NOMO-1 treated with dmso at 0.1 percent for 144 hours (cell line): Measurements from ENCODE around the gene COL6A3.

Experiments
- DNase-seq: peaks from one replicate; lab custom pipeline; 2025; ENCODE audit not compliant: unreplicated experiment; lab: John Stamatoyannopoulos, UW

COL6A3 gene

DNA sequence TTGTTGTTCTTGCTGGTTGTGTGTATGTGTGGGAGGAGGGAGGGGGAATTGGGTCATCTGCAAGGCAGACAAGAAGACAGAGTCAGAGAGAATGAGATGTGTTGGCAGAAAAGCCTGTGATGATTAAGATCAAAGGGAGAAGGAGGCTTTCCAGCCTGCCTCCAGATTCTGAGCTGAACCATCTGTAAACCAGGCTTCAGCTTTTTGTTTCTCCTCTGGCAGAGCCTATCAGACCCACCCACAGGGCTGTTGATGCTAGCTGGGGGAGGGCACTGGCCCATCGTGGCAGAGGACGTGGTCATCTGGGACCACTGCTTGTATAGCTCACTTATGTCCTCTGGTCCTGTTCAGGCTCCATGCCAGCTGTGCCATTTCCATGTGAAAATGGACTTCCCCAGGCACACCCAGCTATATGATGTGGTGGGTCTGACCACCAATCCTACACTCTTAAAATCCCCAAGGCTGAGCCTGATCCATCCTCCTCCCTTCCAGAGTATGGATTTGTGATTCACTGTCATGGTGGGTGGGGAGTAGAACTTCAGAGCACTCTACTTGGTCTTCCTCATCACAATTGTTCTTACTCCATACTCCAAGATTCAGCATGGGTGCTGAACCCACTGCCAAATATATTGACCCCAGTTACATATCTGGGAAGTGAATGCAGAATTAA is 27.8 kb upstream of the COL6A3 start:
- no peak for DNase-seq

DNA sequence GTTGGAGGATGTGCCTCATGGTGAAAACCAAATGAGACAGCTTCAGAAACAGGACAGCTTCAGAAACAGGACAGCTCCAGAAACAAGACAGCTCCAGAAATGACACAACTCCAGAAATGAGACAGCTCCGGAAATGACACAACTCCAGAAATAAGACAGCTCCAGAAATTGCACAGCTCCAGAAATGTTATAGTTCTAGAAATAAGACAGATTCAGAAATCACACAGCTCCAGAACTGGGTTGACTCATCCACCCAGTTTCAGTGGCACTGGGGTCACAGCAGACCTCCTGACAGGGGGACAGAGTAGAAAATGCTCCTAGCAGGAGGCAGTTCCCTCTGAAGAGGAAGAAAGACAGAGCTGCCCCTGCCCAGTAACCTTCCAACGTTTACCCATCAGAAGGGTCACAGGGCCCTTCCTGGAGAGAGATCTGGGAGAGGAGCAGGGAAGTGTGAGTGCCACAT is 26.9 kb upstream of the COL6A3 start:
- DNase-seq: no peak

DNA sequence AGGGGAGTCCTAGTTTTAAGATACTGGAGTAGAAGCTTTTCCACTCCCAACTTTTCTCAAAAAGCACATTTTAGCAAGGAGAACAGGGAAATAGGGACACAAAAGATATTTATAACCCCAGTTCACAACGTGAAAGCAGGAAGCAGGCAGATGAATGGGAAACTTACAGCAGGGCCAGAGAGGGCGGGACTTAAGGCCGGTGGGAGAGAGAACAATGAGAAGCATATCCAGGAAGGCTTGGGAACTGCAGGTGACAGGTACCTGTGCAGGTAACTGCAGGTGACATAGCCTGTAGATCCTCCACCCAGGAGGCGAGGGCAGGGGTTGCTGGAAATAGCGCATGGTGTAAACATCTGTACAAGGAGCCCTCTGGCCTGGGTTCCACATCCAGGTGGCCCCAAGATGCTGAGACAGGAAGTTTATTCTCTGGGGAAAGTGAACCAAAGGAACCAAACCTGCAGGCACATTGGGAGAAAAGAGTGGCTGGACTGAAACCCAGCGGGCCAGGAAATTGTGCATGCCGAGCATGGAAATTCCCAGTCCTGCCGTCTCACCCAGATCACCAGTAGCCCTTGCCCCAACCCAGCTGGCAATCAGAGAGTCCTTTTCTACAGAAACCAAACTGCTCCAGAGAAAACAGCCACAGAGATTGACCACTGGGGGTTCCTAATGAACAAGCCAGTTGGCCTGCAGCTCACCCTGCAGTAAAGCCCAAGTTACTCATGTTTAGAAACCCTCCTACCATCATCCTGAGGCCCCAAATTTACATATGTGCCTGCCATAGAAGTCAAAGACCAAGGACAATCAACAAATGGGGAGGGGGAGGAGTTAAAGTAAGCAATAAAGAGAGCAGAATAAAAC is 24.3 kb upstream of the COL6A3 start:
- DNase-seq: no peak

DNA sequence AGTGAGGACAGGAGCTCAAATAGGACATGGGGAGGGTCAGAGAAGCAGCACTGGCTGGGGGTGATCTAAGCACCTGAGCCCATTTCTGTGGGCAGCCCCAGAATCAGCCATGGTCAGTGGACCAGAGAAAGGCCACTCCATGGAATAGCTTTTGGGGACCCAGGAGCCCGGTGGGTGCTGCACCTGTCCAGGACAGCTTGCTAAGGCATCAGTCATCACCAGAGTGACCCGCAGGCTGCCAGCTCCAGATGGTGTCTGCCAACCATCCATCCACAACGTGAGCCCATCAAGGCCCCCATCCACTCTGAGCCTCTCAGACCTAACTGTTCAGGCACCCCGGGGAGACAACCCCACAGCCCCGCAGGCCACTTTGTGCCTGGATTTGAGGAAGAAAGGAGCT is 23.6 kb upstream of the COL6A3 start:
- no peak for DNase-seq

DNA sequence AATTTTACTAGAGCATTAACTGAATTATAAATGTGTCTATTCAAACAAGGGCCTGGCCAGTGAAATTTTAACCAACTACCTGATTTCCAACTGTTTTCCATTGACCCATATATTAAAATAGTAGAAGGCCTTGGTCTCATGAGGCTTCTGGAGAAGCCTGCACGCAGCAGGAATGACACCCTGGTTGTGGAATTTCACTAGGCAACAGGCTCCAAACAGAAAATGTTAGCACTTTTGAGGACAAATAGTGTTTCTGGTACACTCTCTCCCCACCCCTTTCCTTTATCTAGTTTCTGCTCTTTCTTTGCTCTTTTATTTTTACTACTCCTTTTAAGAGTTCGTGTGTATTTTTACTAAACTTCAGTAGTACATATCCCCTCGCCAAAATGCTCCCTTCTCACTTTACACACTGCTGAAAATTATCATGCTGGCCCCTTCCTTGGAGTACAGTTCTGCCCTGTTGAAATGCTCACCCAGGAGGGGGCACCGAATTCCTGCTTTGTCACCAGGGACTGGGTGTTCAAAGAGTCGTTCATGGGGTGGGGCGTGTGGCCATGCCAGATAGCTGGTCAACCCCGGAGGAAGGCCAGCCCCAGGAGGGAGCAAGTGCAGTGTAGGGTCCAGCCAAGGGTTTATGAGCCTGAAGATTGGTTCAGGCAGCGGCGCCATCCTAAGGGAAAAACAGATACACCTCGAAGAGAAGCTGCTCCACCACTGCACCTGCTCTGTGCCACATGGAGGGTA is 22.1 kb upstream of the COL6A3 start:
- no peak for DNase-seq

DNA sequence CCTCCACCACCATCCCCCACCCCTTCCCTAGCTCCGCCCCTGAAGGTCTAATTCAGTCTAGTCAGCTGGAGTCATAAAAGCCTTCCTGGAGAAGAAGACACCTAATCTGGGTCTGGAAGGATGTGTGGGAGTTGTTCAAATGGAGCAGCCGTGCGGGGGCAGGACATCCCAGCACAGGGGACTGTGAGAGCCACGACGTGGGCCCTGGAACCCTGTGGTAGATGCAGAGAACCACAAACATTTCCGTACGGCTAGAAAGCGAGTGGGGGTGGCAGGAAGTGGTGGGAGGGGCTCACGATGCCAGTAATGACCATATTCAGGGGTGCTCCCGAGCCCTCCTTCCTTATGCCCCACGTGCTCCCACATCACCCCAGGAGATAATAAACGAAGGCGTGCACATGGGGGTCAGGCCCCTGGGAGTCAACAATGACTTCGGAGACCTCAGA is 20.9 kb upstream of the COL6A3 start:
- no peak for DNase-seq

DNA sequence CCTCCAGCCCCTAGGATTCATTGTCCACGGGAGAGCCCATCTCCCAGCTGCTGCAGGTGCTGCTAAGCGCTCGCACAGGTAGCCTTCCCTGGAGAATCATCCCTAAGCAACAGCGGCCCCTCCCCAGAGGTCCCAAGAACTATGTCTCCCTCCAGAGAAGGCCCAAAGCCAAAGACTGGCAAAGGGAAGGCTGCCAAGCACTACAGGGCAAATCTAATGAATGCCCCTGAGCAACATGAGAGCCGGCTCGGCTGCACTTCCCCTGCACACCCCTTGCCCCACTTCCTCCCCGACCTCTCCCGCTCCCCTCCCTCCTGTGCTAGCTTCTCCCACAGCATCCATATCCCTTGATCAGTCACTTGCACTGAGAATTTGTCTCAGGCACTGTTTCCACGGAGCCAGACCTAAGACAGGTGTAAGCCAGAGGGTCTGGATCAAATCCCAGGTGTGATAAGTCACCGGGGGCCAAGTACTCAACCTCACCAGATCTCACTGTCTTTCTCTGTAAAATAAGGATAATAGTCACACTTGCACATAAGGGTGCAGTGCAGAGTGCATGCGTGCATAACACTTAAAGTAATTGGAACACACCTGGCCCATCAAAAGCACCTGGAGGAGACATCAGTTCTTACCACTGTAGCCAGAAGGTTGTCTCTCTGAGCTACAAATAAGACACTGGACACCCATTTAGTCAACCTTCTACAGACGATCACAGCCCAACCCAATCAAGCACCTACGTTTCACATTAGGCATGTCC is 20.1 kb upstream of the COL6A3 start:
- DNase-seq: no peak

DNA sequence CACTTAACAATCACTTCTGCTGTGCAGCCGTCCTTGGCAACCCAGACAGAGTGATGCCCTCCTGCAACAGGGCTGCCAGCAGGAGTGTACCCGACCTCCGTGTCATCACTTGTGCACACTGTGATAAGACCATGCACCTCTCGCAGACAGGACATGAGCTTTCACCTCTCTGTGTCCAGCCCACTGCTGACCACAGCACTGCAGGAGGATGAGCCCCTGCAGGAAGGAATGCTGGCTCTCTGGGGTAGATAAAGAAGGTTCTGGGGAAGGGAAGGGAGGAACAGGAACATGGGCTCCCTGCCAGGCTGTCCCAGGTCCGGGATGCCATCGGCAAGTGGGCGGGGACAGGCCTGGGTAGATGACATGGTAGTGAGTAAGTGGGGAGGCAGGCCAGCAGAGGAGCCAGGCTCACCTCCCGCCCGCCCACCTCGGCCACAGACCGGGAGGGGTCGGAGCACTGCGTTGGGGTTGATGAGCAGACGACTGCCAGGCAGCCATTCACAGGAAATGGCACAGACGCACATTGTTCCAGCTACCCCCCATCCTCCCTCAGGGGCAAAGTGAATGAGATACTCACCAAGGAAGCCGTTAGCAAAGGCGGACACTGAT is 18.6 kb upstream of the COL6A3 start:
- DNase-seq: no peak

DNA sequence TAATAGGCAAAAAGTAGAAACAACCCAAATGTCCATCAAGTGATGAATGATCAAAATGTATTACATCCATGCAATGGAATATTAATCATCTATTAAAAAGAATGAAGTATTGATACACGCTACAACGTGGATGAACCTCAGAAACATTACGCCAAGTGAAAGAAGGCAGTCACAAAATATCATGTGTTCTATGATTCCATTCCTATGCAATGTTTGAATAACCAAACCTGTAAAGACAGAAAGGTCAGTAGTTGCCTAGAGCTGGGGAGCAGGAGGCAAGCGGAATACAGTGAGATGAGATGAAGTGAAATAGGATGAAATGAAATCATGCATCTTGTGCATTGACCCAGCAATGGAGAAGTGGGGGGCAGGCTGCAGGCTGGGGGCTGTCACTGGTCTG is 17.9 kb upstream of the COL6A3 start:
- no peak for DNase-seq

DNA sequence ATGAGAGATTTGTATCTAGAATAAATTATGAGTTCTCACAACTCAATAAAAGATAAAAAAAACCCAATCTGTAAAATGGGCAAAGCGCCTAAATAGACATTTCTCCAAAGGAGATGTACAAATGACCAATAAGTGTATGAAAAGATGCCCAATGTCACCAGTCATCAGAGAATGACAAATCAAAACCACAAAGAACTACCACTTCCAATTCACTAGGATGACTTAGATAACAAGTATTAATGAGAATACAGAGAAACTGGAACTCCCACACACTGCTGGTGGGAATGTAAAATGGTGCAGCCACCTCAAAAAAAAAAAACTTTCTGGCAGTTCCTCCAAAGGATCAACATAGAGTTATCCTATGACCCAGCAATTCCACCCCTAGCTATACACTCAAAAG is 17.4 kb upstream of the COL6A3 start:
- DNase-seq: no peak

DNA sequence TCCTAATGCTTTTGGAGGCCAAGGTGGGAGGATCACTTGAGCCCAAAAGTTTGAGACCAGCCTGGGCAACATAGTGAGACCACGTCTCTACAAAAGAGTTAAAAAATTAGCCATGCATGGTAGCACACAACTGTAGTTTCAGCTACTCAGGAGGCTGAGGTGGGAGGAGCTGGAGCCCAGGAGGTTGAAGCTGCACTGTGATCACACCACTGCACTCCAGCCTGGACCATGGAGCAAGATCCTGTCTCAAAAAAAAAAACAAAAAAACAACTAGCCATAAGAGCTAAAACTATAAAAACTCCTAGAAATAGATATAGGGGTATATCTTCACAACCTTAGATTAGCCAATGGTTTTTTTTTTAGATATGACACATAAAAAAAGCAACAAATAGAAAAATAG is 16.9 kb upstream of the COL6A3 start:
- no peak for DNase-seq

DNA sequence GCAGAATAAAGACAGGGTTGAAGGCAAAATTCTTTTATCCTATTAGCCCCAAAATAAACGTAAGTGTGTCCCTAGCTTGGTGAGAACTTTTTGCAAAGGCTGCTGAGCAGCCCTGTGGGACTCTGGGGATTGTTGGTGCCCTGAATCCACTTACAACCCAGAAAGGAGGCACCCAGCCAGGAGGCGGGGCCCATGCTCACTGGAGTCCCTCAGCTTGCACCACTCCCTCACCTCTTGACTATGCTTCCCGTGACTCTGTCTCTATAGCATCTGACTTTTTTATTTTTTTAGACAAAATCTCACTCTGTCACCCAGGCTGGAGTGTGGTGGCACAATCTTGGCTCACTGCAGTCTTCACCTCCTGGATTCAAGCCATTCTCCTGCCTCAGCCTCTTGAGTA is 15.8 kb upstream of the COL6A3 start:
- DNase-seq: no peak

DNA sequence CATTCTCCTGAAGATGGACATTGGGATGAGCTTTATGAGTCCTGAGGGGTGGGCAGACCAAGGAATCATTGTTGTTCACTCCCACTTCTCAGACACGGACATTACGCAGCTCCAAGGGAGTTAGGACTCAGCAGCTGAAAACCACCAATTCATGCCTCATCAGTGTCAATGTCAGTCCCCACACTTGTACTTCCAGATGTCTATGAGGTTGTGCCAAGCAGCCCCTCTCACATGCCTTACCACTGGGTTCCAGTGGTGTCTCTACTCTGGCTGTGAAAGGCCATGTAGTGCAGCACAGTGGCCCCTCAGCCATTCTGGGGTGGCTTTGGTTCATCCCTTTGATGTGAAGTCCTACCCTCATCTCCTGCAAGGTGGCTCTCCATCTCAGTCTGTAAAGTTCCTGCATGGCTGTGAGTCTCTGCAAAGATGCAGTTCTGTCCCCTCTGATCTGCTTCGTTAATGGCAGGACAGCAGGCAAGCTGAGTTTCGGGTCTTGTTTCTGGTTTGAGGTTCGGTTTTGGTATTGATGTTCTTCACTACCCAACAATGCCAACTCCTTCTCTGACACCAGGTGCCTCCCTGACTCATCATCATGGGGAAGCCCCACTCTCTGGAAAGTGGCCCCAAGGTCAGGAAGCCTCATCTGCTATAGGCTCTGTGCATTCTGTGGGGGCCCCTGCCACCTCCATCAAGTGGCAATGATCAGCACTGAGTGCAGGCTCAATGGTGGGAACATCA is 14.0 kb upstream of the COL6A3 start:
- no peak for DNase-seq

DNA sequence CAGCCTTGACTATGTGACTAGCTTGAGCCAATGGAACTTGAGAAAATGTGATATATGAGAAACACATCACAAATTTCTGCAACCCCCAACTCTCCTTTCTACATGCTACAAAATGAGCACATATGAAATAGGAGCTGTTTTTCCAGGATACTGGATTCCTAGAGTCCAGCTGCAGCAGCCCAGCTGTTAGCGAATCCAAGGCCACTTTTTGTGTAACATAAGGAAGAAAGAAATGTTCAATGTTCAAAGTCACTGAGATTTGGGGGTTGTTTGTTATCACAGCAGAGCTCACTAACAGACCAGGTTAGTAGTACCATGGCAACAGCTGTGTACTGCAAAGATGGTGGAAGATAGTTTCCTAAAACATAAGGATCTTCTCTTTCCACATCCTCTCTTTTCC is 12.6 kb upstream of the COL6A3 start:
- DNase-seq: no peak

DNA sequence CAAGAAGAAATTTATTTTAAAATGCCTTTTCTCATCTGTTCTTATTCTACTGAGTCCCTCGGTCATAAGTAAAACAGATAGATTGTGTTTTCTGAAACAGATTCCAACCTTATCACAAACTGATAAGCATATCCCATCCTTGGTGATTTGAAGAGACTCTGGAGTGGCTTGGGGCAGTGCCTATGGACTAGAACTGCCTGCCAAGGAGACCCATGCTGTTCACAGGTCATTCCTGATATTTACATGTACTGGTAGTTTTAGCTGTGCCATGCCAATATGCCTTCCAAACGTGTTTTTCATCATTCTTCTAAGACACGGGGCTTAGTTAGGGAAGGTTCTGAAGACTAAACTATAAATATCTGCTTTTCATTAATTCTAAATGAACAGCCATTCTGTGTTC is 11.4 kb upstream of the COL6A3 start:
- no peak for DNase-seq

DNA sequence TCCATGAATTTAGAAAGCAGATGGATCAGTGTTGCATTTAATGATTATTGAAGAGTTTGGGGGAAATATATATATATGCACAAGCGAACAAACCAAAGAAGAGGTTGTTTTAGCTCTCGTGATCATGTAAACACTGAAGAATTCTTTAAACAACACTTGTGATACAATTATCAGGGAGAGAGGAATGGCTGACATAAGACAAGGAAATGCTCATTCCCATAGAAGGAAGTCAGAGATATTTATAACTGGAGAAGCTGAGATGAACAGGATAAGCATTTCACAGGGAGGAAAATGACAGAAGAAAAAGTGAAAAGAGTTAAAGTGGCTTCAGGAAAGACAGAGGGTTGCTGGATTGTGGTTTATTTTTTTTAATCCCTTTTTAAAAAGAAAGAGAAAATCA is 10.6 kb upstream of the COL6A3 start:
- no peak for DNase-seq

DNA sequence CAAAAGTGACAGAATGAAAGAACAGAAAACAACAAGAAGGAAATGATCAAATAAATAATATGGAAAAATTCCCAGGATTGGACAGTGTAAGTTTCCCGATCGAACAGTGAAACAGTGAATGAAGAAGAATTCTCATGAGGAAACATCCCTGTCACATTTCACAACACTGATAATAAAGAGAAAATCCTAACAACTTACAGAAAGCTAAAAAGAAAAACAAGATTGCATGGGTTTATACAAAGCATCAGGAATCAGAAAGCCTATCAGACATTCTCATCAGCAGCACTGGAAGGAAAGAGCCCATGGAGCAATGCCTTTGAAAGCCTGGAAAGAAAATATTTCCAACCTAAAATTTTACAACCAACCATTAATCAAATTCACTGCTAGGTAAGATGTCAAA is 9.9 kb upstream of the COL6A3 start:
- DNase-seq: no peak

DNA sequence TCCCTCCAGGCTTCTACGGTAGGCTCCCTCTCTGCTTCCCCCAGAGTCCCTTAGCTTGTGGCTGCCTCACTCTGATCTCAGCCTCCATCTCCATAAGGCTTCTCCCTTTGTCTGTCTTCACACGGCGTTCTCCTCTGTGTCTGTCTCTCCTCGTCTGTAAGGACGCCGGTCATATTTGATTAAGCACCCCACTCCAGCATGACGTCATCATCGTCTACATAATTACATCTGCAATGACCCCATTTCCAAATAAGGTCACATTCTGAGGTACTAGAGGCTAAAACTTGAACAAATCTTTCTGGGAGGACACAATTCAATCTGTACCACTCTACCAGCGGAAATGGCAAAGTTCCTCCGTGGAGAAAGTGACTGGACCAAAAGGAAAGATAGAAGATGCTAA is 8.3 kb upstream of the COL6A3 start:
- DNase-seq: no peak

DNA sequence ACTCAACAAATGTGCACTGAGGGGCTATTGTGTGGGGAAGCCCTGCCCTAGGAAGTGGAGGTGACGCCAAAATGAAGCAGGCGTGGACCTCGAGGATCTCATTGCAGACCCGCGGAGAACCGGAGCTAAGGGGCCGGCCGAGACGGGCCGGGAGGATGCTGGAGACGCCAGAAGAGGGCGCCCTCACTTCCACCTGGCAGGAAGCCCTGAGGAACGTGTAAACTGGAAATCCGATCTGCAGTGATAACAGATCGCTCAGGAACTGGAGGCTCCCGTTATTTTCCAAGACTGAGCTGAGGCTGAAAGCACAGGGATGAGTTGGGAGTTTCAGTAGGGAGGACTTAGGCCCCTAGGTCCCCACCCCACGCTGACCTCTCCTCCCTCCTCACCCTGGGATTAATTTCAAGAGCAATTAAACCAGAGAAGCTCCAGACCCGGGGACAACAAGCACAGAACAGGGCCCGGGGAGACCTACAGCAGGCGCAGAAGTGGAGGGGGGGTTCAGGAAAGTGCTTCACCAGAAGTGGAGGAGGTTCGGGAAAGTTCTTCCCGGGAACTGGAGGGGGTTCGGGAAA is 7.7 kb upstream of the COL6A3 start:
- DNase-seq: peak; percentile 19

DNA sequence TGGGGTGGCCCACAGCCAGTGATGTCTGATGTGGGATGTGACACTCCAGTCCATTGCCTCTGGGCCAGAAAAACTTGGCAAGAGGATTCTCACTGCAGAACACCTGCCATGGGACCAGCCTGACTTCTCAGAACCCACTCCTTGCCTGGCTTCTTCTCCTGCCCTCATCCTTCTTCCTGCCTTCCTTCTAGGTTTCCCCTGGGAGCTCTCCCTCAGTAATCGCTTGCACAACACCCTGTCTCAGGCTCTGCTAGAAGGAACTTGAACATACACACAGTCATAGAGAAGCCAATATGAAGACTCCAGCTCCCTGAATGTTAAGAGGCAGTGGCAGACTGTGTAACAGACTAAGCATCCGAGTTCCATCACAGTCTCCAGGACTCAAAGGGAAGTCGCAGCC is 4.3 kb upstream of the COL6A3 start:
- DNase-seq: no peak
